Bronchial epithelial cell (primary cell): ENCODE results near the gene PATL1. TPM values are rescaled to one million over a fixed set of nuclear protein-coding genes. Genes with fewer than 3 reads are reported as not detected.
A peak's percentile ranks its signal among the peaks of the same experiment; 100 is the strongest.
"Not testable (repeated sequence)": the region's sequence is repeated elsewhere in the genome, so short reads cannot be mapped to it uniquely, and the experiment has no call there.

Experiments
- DNase-seq: peaks from one replicate; pipeline ENCODE4 v3.0.0-alpha.2; 2010; ENCODE audit warnings: low read depth
- FAIRE-seq: peaks from 2 replicates; lab custom pipeline; 2011; peaks lifted over from hg19 to GRCh38; lab: Jason Lieb, UNC
- H3K27me3 ChIP-seq: 2 replicates; pipeline ENCODE4 v1.5.1; 2011; ENCODE audit warnings: low read length; ENCODE audit not compliant: control insufficient read depth, insufficient read depth
- H3K36me3 ChIP-seq: 2 replicates; pipeline ENCODE4 v1.5.1; 2011; ENCODE audit warnings: low read length; ENCODE audit not compliant: control insufficient read depth, insufficient read depth
- H3K4me3 ChIP-seq: 2 replicates; pipeline ENCODE4 v1.5.1; 2011; ENCODE audit warnings: mild to moderate bottlenecking, low read depth, low read length, control low read depth
- total RNA-seq: library from RNA; depleted of rRNA; stranded (reverse); fragments of >200 nt; gene quantifications from 2 replicates; pipeline ENCODE4 v1.2.1, GENCODE V29; 2014
- TF ChIP-seq, protein P1 (sequence below): IDR thresholded peaks from 2 replicates; pipeline ENCODE4 v1.5.1; 2011; ENCODE audit warnings: mild to moderate bottlenecking, moderate library complexity, low read length, control low read depth, inconsistent platforms; ENCODE audit not compliant: insufficient read depth, severe bottlenecking

Gene PATL1
- total RNA-seq, 1 donor from 2014 or later = 3.7 TPM

DNA sequence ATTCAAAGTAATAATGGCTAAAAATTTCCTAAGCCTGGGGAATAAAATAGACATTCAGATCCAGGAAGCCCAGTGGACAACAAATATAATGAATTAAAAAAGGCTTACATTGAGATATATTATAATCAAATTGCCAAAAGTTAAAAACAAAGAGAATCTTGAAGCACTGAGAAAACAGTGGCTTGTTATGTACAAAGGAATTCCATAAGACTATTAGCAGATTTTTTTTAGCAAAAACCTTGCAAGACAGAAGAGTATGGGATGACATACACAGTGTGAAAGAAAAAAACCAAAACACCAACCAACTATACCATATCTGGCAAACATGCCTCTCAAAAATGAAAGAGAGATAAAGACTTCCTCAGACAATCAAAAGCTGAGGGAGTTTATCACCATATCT is 24.1 kb upstream of the PATL1 start:
- H3K27me3 ChIP-seq = no peaks in the 10 kb centered on the region
- FAIRE-seq (no peak), DNase-seq (no peak)
- TF ChIP-seq, protein P1, sequence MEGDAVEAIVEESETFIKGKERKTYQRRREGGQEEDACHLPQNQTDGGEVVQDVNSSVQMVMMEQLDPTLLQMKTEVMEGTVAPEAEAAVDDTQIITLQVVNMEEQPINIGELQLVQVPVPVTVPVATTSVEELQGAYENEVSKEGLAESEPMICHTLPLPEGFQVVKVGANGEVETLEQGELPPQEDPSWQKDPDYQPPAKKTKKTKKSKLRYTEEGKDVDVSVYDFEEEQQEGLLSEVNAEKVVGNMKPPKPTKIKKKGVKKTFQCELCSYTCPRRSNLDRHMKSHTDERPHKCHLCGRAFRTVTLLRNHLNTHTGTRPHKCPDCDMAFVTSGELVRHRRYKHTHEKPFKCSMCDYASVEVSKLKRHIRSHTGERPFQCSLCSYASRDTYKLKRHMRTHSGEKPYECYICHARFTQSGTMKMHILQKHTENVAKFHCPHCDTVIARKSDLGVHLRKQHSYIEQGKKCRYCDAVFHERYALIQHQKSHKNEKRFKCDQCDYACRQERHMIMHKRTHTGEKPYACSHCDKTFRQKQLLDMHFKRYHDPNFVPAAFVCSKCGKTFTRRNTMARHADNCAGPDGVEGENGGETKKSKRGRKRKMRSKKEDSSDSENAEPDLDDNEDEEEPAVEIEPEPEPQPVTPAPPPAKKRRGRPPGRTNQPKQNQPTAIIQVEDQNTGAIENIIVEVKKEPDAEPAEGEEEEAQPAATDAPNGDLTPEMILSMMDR = no peak
- no peaks in the 10 kb centered on the region for H3K36me3 ChIP-seq
- no peak overlapping the region for H3K4me3 ChIP-seq

DNA sequence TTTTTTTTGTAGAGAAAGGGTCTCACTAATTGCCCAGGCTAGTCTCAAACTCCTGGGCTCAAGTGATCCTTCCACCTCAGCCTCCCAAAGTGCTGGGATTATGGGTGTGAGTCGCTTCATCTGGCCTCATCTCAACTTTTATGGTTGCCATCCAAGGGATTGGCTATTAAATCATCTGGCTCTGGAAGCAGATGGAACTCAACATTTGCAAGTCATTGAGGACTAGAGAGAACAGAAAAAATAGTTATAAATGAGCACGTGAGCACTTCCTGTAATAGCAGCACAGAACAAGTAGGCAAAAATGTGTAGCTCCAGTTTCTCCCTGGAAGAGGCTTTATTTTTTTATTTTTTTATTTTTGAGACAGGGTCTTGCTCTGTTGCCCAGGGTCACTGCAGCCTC is 22.3 kb upstream of the PATL1 start:
- Histone ChIP-seq H3K4me3 (no peak overlapping the region), H3K27me3 (no peaks in the 10 kb centered on the region), H3K36me3 (no peaks in the 10 kb centered on the region)
- FAIRE-seq (no peak), DNase-seq (no peak)
- TF ChIP-seq, protein P1 = no peak

DNA sequence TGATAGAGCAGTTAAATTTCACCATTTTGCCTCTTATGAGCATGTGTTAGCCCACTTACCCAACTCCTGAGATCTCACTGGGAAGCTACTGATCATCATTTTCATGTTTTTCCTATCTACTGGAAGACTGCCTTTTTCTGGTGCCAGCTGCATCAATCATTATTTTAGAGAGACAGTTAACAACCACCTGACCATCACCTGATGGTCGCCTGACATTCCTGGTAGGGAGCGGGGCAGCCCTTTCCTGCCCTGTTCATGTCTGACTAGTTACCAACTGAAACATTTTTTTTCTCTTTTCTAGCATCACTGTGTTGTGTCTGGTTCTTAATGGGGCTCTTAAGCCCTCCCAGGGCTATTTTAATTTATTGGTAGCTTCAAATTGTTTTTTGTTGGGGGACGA is 20.2 kb upstream of the PATL1 start:
- Histone ChIP-seq H3K36me3 (no peaks in the 10 kb centered on the region), H3K4me3 (no peak overlapping the region), H3K27me3 (no peaks in the 10 kb centered on the region)
- FAIRE-seq = no peak
- TF ChIP-seq, protein P1 = no peak
- DNase-seq = no peak

DNA sequence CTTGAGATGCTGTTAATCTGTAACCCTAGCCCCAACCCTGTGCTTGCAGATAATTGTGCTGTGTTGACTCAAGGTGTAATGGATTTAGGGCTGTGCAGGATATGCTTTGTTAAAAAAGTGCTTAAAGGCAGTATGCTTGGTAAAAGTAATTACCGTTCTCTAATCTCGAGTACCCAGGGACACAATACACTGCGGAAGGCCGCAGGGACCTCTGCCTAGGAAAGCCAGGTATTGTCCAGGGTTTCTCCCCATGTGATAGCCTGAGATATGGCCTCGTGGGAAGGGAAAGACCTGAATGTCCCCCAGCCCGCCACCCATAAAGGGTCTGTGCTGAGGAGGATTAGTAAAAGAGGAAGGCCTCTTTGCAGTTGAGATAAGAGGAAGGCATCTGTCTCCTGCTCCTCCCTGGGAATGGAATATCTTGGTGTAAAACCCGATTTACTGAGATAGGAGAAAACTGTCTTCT is 12.5 kb upstream of the PATL1 start:
- FAIRE-seq, H3K27me3 ChIP-seq: not testable (repeated sequence)
- DNase-seq = peak; percentile 25

DNA sequence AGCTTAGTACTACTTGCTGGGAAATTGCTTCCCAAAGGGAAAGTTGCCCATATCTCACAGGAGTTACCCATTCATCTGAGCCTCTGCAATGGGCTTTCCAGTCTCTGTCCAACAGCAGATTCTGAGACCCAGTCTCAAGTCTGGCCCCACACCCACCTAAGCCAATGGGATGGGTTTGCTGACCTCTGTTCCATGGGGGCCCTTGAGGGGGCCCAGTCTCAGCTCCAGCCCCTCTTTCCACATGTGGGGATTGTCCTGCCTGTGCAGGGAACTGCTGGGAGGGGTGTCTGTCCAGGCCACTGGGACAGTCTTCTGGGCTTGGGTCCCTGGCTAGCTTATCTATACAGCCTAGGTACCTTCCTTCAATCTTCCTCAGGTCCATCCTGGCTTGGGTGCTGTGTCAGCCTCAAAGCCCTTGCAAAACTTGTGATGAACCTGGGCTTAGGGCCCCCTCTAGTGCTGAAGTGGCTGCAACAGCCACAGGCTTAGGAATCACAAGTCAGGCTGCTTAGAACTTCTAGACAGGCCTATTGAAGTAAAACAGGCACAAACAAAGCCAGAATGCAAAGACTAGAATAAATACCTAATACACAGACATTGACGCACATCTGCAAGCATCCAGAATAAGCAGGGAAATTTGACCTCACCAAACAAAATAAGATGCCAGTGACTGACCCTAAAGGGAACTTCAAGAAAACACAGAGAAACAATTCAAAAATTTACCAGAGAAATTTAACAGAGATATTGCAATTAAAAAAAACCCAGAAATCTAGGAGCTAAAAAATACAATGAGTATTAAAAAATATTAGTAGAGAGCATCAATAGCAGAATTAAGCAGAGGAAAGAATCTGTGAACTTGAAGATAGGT is 11.7 kb upstream of the PATL1 start:
- Histone ChIP-seq H3K27me3 (no peaks in the 10 kb centered on the region), H3K36me3 (no peaks in the 10 kb centered on the region), H3K4me3 (no peak overlapping the region)
- TF ChIP-seq, protein P1 = peak; percentile 77
- DNase-seq (peak; percentile 75), FAIRE-seq (no peak)

More for the DNA sequence above, 12.5 kb upstream of the PATL1 start:
- H3K4me3 ChIP-seq, H3K36me3 ChIP-seq: not testable (repeated sequence)

DNA sequence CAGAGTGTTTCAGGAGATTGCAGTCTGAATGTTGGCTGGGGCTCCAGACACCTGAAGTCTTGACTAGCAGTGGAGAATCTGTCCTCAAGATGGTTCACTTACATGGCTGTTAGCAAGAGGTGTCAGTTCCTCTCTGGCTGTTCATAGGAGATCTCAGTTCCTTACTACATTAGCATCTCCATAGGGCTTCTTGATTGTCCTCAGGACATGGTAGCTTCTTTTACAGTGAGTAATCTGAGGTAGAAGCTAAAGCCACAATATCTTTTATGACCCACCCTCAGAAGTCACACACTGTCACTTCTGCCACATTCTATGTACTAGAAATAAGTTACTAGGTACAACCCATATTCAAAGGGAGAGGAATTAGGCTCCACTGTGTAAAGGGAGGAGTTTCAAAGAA is 10.5 kb upstream of the PATL1 start:
- DNase-seq = no peak
- no peak for FAIRE-seq
- no peak overlapping the region for H3K4me3 ChIP-seq
- no peaks in the 10 kb centered on the region for H3K36me3 ChIP-seq
- TF ChIP-seq, protein P1 = no peak
- no peaks in the 10 kb centered on the region for H3K27me3 ChIP-seq
